Effector memory CD8-positive, alpha-beta T cell (primary cell): ENCODE data around the gene EIF1AX.
A peak's percentile ranks its signal among the peaks of the same experiment; 100 is the strongest.
"Not testable (repeated sequence)": the region's sequence is repeated elsewhere in the genome, so short reads cannot be mapped to it uniquely, and the experiment has no call there.

Experiments used
- ATAC-seq: fragments of 150-1000 bp; cut with Tn5 transposase; replicated peaks from 2 replicates; pipeline ENCODE4 v1.10.0; 2021; ENCODE audit warnings: mild to moderate bottlenecking, moderate library complexity
- DNase-seq, 3 experiments: peaks; one replicate each; pipeline ENCODE4 v3.0.0; 2021
- H3K27ac Mint-ChIP-seq, 2 donors: one replicate each; pipeline ENCODE4 v1.8.0; 2022; ENCODE audit warnings: mild to moderate bottlenecking in 2 of 2, mixed read lengths in 2 of 2, moderate library complexity in 2 of 2
- H3K27me3 Mint-ChIP-seq, 2 donors: one replicate each; pipeline ENCODE4 v1.8.0; 2022; ENCODE audit warnings: mixed read lengths in 2 of 2
- H3K36me3 Mint-ChIP-seq: one replicate; pipeline ENCODE4 v1.8.0; 2022; ENCODE audit warnings: mild to moderate bottlenecking, moderate library complexity, mixed read lengths; ENCODE audit not compliant: insufficient read depth
- H3K4me1 Mint-ChIP-seq, 2 donors: one replicate each; pipeline ENCODE4 v1.8.0; 2022; ENCODE audit warnings: low read depth in 2 of 2, mixed read lengths in 2 of 2
- H3K4me3 Mint-ChIP-seq, 2 donors: one replicate each; pipeline ENCODE4 v1.8.0; 2022; ENCODE audit warnings: mild to moderate bottlenecking in 2 of 2, mixed read lengths in 2 of 2, moderate library complexity in 2 of 2
- H3K9me3 Mint-ChIP-seq, 2 donors: one replicate each; pipeline ENCODE4 v1.8.0; 2022; ENCODE audit warnings: mixed read lengths in 2 of 2

Gene EIF1AX

DNA sequence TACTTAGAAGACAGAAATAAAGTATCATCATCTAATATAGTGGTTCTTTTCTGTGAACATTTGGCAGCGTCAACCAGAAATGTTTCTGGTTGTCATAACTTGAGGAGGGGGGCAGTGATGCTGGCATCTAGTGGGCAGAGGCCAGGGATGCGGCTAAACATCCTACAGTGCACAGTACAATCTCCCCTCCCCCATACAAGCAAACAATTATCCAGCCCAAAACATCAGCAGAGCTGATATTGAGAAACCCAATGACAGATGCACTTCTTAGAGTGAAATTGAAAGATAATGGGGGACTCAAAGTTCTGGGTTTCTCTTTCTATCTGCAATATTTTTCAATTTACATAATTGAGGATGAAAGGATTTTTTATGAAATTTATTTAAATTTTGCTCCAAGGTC lies 1.9 kb upstream of the EIF1AX start:
- Mint-ChIP-seq H3K4me1 (peaks cover 13 to 16% of the 10 kb centered on the region in 2 donors), H3K9me3 (no peaks in the 10 kb centered on the region), H3K27ac (no peak overlapping the region), H3K4me3 (no peak overlapping the region), H3K27me3 (no peaks in the 10 kb centered on the region), H3K36me3 (peaks cover 20% of the 10 kb centered on the region)
- DNase-seq (no peak), ATAC-seq (no peak)

DNA sequence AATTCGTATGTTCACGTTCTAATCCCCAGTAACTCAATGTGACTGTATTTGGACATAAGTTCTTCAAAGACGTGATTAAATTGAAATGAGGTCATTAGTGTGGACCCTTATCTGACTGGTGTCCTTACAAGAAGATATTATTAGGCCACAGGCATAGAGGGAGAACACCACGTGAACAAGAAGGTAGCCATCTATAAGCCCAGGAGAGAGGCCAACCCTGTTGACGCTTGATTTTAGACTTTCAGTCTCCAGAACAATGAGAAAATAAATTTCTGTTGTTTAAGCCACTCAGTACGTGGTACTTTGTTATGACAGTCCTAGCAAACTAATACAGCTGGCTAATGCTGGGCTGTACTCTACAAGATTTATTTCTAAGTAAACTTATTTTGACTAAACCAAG lies 1.5 kb upstream of the EIF1AX start:
- peak overlapping the region; percentile 41 to 87 for H3K4me3 Mint-ChIP-seq
- no peak overlapping the region for H3K27ac Mint-ChIP-seq
- H3K27me3 Mint-ChIP-seq: no peaks in the 10 kb centered on the region
- DNase-seq (no peak), ATAC-seq (no peak)
- peaks cover 12 to 16% of the 10 kb centered on the region in 2 donors for H3K4me1 Mint-ChIP-seq
- no peaks in the 10 kb centered on the region for H3K9me3 Mint-ChIP-seq
- H3K36me3 Mint-ChIP-seq: peaks cover 24% of the 10 kb centered on the region

DNA sequence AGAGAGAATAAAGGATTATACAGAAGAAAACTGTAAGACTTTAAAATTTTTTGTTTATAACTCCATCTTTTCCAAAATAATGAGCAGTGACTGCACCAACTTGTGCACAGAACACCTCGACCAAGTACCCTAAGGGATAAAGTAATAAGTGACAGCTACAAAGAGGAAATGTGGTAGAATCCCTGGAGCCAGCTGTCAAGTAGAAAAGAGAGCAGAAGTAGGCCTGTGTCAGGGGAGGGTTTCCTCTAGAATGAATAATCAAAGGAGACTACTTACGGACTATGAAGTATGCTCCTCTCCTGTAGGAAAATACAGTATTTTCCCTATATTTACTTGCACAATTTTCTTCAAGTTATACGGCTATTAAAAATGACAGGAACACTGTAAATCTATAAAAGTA lies 1.2 kb downstream of the EIF1AX start:
- Mint-ChIP-seq H3K36me3 (peaks cover 41% of the 10 kb centered on the region), H3K27ac (peak overlapping the region in 1 of 2 donors; percentile 90), H3K4me1 (peaks cover 17 to 26% of the 10 kb centered on the region in 2 donors), H3K27me3 (no peaks in the 10 kb centered on the region), H3K9me3 (no peaks in the 10 kb centered on the region), H3K4me3 (peak overlapping the region; percentile 84 to 87)
- ATAC-seq (no peak), DNase-seq (no peak)

DNA sequence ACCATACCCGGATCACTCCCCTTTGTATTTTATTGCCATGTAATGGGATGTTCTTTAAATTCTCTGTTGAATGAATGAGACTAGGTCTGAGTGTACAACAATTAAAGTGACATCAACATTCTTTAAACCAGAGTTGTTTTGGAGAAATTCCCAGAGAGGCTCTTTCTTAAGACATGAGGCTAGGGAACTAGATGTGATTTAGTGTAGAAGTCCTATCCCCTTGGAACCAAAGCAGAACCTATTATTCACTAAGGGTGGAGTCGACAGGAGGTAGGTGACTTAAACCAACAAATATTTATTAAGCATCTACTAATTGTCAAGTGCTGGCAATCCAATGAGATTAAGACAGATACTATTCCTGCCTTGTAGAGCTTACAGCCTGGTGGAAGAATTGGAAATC lies 1.7 kb downstream of the EIF1AX start:
- ATAC-seq (no peak), DNase-seq (no peak)

DNA sequence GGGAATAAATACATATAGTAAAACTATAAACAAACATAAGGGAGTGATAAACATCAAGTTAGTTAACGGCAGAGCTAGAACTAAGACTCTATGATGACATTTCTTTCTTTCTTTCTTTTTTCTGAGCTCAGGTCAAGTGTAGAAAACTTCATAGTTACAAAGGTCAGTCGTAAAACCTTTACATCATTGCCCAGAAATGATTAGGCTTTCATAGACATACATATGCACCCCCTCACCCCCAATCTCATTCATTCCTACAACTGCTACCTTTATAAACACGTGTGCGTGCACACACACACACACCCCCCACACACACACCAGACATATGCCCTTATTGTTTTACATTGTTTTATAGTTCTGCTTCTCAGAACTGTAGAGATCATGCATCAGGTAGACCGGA lies 5.7 kb downstream of the EIF1AX start:
- DNase-seq (no peak), ATAC-seq (no peak)
- Mint-ChIP-seq H3K4me1 (peaks cover 15 to 26% of the 10 kb centered on the region in 2 donors), H3K4me3 (no peak overlapping the region), H3K27me3 (no peaks in the 10 kb centered on the region), H3K36me3 (peaks cover 65% of the 10 kb centered on the region), H3K27ac (peak overlapping the region in 1 of 2 donors; percentile 77), H3K9me3 (no peaks in the 10 kb centered on the region)

More for the DNA sequence above, 1.7 kb downstream of the EIF1AX start:
- Mint-ChIP-seq H3K27ac (peak overlapping the region in 1 of 2 donors; percentile 90), H3K9me3 (no peaks in the 10 kb centered on the region), H3K27me3 (no peaks in the 10 kb centered on the region), H3K36me3 (peaks cover 43% of the 10 kb centered on the region), H3K4me3 (peak overlapping the region; percentile 84 to 87), H3K4me1 (peaks cover 16 to 26% of the 10 kb centered on the region in 2 donors)

DNA sequence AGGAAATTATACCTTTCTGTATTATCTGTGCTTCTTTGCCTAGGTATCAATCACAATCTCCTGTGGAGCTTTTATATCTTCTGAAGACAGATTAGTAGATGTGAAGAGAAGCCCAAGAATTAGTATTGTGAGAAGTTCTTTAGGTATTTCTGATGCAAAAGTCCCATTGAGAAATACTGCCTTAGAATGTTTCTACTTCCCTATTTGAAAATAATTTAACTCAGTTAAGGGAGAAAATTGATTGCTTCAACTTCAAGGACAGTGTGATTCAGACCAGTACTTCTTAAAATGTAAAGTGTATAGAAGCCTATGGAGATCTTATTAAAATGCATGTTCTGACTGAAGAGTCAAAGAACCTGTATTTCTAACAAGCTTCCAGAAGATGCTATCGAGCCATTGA lies 9.0 kb downstream of the EIF1AX start:
- H3K9me3 Mint-ChIP-seq: no peaks in the 10 kb centered on the region
- DNase-seq (no peak), ATAC-seq (no peak)
- peaks cover 5 to 10% of the 10 kb centered on the region in 2 donors for H3K4me1 Mint-ChIP-seq
- H3K4me3 Mint-ChIP-seq: no peak overlapping the region
- H3K36me3 Mint-ChIP-seq: peaks cover 81% of the 10 kb centered on the region
- no peak overlapping the region for H3K27ac Mint-ChIP-seq
- no peaks in the 10 kb centered on the region for H3K27me3 Mint-ChIP-seq

DNA sequence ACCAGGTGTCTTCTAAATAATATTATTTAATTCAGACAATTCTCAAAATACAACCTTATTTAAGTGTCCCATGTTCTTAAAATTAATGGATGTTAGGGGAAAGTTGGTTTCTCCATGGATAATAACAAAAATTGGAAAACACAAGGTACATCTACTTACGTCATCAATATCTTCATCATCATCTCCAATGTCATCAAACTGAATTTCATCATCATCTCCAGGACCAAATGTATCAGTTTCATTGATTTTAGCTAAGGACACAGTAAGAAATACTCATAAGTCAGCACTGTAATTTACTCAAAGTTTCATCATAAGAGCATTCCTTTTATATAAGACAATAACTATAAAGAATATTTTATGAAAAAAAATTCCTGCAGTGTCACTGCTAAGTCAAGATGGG lies 11.3 kb downstream of the EIF1AX start:
- Mint-ChIP-seq H3K9me3 (no peaks in the 10 kb centered on the region), H3K27me3 (no peaks in the 10 kb centered on the region), H3K27ac (no peak overlapping the region)

DNA sequence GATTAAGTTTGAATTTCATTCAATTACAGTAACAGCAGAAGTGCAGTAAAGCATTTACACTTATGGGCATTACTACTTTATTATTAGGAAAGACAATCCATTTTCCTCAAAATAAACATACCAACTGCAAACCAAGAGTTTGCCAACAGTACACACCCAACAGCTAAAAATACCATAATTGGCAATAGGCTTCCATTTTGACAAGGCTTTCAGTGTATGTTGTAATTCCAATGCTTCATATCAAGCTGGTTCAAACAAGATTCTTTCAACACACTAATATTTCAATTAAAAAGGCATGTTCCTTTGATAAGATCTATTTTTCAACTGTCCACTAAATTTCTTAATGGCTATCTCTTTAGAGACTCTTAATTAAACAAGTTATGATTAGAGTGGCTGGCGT lies 12.1 kb downstream of the EIF1AX start:
- Mint-ChIP-seq H3K4me1 (no peaks in the 10 kb centered on the region), H3K9me3 (no peaks in the 10 kb centered on the region), H3K36me3 (peaks cover 60% of the 10 kb centered on the region), H3K27me3 (no peaks in the 10 kb centered on the region), H3K4me3 (no peak overlapping the region), H3K27ac (no peak overlapping the region)
- DNase-seq (no peak), ATAC-seq (no peak)

More for the DNA sequence above, 11.3 kb downstream of the EIF1AX start:
- Mint-ChIP-seq H3K36me3 (peaks cover 65% of the 10 kb centered on the region), H3K4me1 (no peaks in the 10 kb centered on the region), H3K4me3 (no peak overlapping the region)
- DNase-seq (no peak), ATAC-seq (no peak)

DNA sequence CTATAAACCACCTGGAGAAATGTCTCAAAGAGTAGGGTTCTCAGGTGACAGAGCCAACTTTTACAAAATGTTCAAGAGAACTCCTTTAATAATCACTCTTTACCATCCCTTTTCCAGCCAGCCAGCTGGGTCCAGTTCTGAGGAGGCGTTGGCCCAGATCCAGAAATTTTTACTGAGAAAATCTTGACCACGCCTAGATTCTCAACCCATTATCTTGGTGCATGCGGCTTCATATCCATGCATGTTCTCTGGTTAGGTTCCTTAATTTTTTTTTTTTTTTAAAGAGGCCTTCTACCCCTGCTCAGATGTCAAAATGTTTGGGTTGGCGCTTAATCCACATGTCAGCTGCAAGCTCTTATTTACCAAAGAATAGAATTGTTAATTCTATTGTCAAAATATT lies 13.0 kb downstream of the EIF1AX start:
- no peak for ATAC-seq
- H3K4me1 Mint-ChIP-seq: no peaks in the 10 kb centered on the region
- H3K9me3 Mint-ChIP-seq: no peaks in the 10 kb centered on the region
- no peaks in the 10 kb centered on the region for H3K27me3 Mint-ChIP-seq
- H3K4me3 Mint-ChIP-seq: no peak overlapping the region
- DNase-seq: no peak
- H3K27ac Mint-ChIP-seq: no peak overlapping the region
- H3K36me3 Mint-ChIP-seq: peaks cover 51% of the 10 kb centered on the region

DNA sequence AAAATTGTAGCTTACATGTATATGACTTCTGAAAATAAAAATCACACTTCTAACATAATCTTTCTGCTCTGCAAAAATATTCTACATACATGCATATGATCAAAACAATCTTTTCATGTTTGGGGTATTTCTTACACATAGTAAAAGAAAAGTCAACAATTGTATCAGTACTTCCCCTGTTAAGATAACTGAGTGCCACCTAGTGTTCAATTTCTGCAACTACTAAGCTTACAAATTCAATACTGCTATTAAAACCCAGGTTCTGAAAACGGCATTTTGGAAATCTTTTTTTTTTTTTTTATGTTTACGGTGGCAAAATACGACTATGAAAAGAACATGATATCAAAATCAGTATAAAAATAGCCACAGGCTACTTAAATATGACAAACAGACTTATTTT lies 14.2 kb downstream of the EIF1AX start:
- not testable (repeated sequence) for H3K9me3 Mint-ChIP-seq, H3K27ac Mint-ChIP-seq, H3K27me3 Mint-ChIP-seq, H3K4me1 Mint-ChIP-seq, H3K4me3 Mint-ChIP-seq, DNase-seq
- peak; percentile 83 for ATAC-seq
- peaks cover 45% of the 10 kb centered on the region for H3K36me3 Mint-ChIP-seq

DNA sequence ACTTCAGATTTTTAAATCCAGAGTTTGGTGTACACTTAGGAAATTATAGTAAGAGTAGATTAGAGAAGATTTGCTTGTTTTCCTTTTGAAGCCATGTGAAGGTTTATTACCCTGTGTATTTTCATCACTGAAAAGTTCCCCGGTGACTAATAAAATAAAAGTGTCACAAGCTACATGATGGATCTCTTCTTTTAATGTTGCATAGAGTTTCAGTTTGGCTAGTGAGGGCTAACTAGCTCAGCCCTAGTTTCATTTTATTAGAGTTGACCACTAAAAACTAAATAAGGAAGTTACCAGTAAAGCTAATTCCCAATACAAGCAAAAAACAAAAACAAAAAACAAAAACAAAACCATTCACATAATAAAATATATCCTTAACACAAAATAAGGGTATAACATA lies 14.8 kb downstream of the EIF1AX start:
- not testable (repeated sequence) for H3K4me1 Mint-ChIP-seq

DNA sequence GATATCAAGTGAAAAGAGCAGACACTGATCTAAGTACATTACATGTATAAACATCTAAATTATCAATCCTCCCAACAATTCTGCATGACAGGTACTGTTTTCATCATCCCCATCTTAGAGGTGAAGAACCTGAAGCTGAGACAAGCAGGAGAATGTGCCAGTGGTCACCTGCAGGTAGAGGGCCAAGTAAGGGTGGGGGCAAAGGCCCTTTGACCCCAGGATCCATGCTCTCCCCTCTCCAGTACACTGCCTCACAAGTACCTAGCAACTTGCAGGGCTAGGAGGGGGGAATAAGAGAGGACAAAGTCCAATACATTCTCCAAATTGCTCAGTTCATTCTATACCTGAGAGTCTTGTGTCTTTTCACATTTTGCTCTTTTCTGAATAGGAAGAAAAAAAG lies 16.7 kb downstream of the EIF1AX start:
- H3K27me3 Mint-ChIP-seq: no peaks in the 10 kb centered on the region
- no peaks in the 10 kb centered on the region for H3K4me1 Mint-ChIP-seq
- peaks cover 24% of the 10 kb centered on the region for H3K36me3 Mint-ChIP-seq
- H3K4me3 Mint-ChIP-seq: no peak overlapping the region
- H3K9me3 Mint-ChIP-seq: no peaks in the 10 kb centered on the region
- DNase-seq (no peak), ATAC-seq (no peak)
- H3K27ac Mint-ChIP-seq: no peak overlapping the region

More for the DNA sequence above, 14.8 kb downstream of the EIF1AX start:
- not testable (repeated sequence) for H3K27me3 Mint-ChIP-seq, H3K4me3 Mint-ChIP-seq, ATAC-seq, DNase-seq, H3K9me3 Mint-ChIP-seq, H3K27ac Mint-ChIP-seq
- peaks cover 39% of the 10 kb centered on the region for H3K36me3 Mint-ChIP-seq

DNA sequence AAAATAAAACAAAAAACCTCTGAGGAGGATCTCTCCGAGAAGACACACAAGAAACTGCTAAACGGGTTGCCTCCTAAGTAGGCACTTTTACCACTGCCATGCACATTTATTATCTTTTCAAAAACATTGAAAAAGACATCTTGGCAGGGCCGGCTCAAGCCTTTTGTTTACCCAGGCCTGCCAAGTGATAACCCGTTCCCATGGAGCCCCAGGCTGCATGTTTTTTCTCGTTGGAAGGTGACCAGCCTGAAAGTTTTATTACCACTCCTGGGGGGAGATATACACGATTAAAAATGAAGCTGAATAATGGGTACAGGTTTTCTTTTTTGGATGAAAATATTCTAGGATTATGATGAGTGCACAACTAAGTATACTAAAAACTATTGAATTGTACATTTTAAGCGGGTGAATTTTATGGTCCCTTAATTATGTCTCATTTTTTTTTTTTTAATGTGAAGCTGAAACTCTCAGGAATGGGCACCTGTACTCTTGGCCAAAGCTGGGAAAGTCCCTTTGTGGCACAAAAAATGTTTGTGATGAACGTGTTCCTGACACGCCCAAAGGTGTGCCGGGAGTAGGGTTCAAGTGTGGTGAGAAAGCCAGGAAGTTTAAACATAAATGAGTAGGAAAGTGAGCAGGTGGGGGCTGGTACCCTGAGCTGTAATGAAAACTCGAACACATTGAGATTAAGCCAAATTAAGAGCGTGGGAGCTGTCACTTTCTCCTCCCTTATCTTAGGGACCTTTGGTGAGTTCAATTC lies 23.4 kb downstream of the EIF1AX start:
- H3K27me3 Mint-ChIP-seq: peaks cover 8 to 33% of the 10 kb centered on the region in 2 donors
- H3K4me3 Mint-ChIP-seq: no peak overlapping the region
- peaks cover 3% of the 10 kb centered on the region for H3K36me3 Mint-ChIP-seq
- no peak overlapping the region for H3K27ac Mint-ChIP-seq
- DNase-seq: no peak
- ATAC-seq: no peak
- peaks cover 0 to 2% of the 10 kb centered on the region in 2 donors for H3K4me1 Mint-ChIP-seq
- H3K9me3 Mint-ChIP-seq: no peaks in the 10 kb centered on the region

DNA sequence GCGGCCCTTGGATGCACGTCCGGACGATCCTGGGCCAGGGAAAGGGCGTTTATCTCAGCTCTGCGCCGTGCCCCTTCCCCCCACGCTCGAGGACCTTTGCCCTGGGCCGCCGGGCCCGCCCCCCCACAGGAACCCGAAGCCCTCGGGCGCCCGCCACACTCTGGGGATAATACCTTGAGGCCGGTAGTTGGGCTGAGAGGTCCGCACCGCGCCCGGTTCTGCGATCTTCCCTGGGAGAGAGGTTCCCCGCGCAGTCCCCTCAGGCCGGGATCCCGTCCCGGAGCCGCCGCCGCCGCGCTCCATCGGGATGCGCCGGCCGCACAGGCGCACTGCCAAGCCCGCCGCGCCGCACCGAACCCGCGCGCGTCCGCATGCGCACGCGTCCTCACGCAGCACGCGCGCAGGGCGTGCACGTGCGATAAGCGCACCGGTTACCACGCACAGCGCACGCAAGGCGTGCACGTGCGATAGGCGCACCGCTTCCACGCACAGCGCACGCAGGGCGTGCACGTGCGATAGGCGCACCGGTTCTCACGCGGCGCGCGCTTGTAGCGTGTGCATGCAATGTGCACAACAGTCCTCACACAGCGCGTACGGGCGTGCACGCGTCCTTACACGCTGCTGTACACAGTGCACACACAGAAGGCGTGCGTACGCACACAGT lies 24.9 kb downstream of the EIF1AX start, which contains the start of gene MAP7D2:
MAP7D2 (minus strand) TSS at position 331 of the 664 bp plus-strand sequence; CDS start at position 303, 28 bp downstream.
- Mint-ChIP-seq H3K4me1 (peaks cover 0 to 2% of the 10 kb centered on the region in 2 donors), H3K4me3 (no peak within 1 kb of the TSS), H3K36me3 (peaks cover 3% of the 10 kb centered on the region), H3K27me3 (peaks cover 8 to 33% of the 10 kb centered on the region in 2 donors), H3K27ac (no peak within 1 kb of the TSS), H3K9me3 (no peaks in the 10 kb centered on the region)
- ATAC-seq (no peak), DNase-seq (no peak)
